Osteoblast (primary cell): ENCODE measurements around the gene PRLR. TPM values are rescaled to one million over a fixed set of nuclear protein-coding genes. Genes with fewer than 3 reads are reported as not detected.
"Not testable (repeated sequence)": the region's sequence is repeated elsewhere in the genome, so short reads cannot be mapped to it uniquely, and the experiment has no call there.

Experiments used
- DNase-seq: peaks from one replicate; pipeline ENCODE4 v3.0.0; 2011; ENCODE audit warnings: low spot score, mixed read lengths; ENCODE audit not compliant: insufficient read length; ENCODE audit errors: missing footprints
- H2AFZ ChIP-seq: 2 replicates; pipeline ENCODE4 v1.6.0; 2011; ENCODE audit warnings: mild to moderate bottlenecking, low read length
- H3K27ac ChIP-seq: 2 replicates; pipeline ENCODE4 v1.5.1; 2011; ENCODE audit warnings: mild to moderate bottlenecking, low read depth, low read length, moderate library complexity
- H3K27me3 ChIP-seq: 2 replicates; pipeline ENCODE4 v1.6.0; 2012; ENCODE audit warnings: mild to moderate bottlenecking, control low read depth, inconsistent platforms, low read length, moderate library complexity; ENCODE audit not compliant: insufficient read depth
- H3K36me3 ChIP-seq: 2 replicates; pipeline ENCODE4 v1.5.1; 2011; ENCODE audit warnings: mild to moderate bottlenecking, low read length, control low read depth, moderate library complexity; ENCODE audit not compliant: insufficient read depth
- H3K4me1 ChIP-seq: 2 replicates; pipeline ENCODE4 v1.5.1; 2011; ENCODE audit warnings: mild to moderate bottlenecking, low read length, control low read depth, moderate library complexity; ENCODE audit not compliant: insufficient read depth
- H3K4me2 ChIP-seq: 2 replicates; pipeline ENCODE4 v1.6.0; 2011; ENCODE audit warnings: mild to moderate bottlenecking, low read length; ENCODE audit not compliant: insufficient read depth
- H3K4me3 ChIP-seq: fragments of 200-600 bp; sonication (generic); 3 replicates; pipeline ENCODE4 v1.5.1; 2012; ENCODE audit warnings: mild to moderate bottlenecking, low read length, inconsistent platforms; ENCODE audit not compliant: insufficient read depth
- H3K79me2 ChIP-seq: 2 replicates; pipeline ENCODE4 v1.6.0; 2012; ENCODE audit warnings: mild to moderate bottlenecking, low read length, control low read depth, inconsistent platforms; ENCODE audit not compliant: insufficient read depth
- H3K9me3 ChIP-seq: 2 replicates; pipeline ENCODE4 v1.5.1; 2011; ENCODE audit warnings: low read depth, low read length, control low read depth
- H4K20me1 ChIP-seq: 2 replicates; pipeline ENCODE4 v1.6.0; 2012; ENCODE audit warnings: mild to moderate bottlenecking, low read length, control low read depth; ENCODE audit not compliant: insufficient read depth
- CTCF ChIP-seq: IDR thresholded peaks from 2 replicates; pipeline ENCODE4 v1.5.1; 2011; ENCODE audit warnings: mild to moderate bottlenecking, low read depth, low read length, moderate library complexity; ENCODE audit errors: extremely low read depth
- total RNA-seq: library from RNA; depleted of rRNA; stranded (reverse); fragments of >200 nt; gene quantifications from 2 replicates; pipeline ENCODE4 v1.2.3, GENCODE V29; 2012

PRLR gene
- total RNA-seq, 1 donor: under 0.01 TPM

- Histone ChIP-seq H3K27me3 (no peaks in the 10 kb centered on the region), H3K4me3 (no peak overlapping the region), H3K4me1 (peaks cover 19% of the 10 kb centered on the region), H3K27ac (no peak overlapping the region), H3K79me2 (no peaks in the 10 kb centered on the region), H4K20me1 (no peaks in the 10 kb centered on the region), H3K36me3 (no peaks in the 10 kb centered on the region), H3K4me2 (no peak overlapping the region), H2AFZ (no peak overlapping the region), H3K9me3 (no peaks in the 10 kb centered on the region)
- TF ChIP-seq CTCF: no peak
- no peak for DNase-seq
These were observed 187.5 kb downstream of the PRLR start for GRCh38 chr5:35042781-35043180.

- Histone ChIP-seq H3K36me3 (no peaks in the 10 kb centered on the region), H3K4me2 (no peak overlapping the region), H3K27me3 (peaks cover 4% of the 10 kb centered on the region), H3K9me3 (no peaks in the 10 kb centered on the region), H4K20me1 (no peaks in the 10 kb centered on the region), H3K4me3 (no peak overlapping the region), H3K27ac (no peak overlapping the region), H3K79me2 (no peaks in the 10 kb centered on the region), H3K4me1 (peaks cover 9% of the 10 kb centered on the region), H2AFZ (no peak overlapping the region)
- DNase-seq: no peak
- no peak for TF ChIP-seq CTCF
These were observed 189.0 kb downstream of the PRLR start for GRCh38 chr5:35041261-35041660.

- Histone ChIP-seq H3K4me1 (peaks cover 7% of the 10 kb centered on the region), H3K36me3 (no peaks in the 10 kb centered on the region), H3K4me3 (no peak overlapping the region), H3K4me2 (no peak overlapping the region), H3K27me3 (peaks cover 4% of the 10 kb centered on the region), H3K9me3 (no peaks in the 10 kb centered on the region), H2AFZ (no peak overlapping the region), H3K79me2 (no peaks in the 10 kb centered on the region), H4K20me1 (no peaks in the 10 kb centered on the region), H3K27ac (no peak overlapping the region)
- no peak for DNase-seq
- no peak for TF ChIP-seq CTCF
These were observed 191.4 kb downstream of the PRLR start for GRCh38 chr5:35038891-35039290.

GRCh38 chr5:35036536-35036935, 193.8 kb downstream of the PRLR start:
- no peak for TF ChIP-seq CTCF
- DNase-seq: no peak
- Histone ChIP-seq H3K36me3 (no peaks in the 10 kb centered on the region), H4K20me1 (no peaks in the 10 kb centered on the region), H3K27ac (no peak overlapping the region), H2AFZ (no peak overlapping the region), H3K79me2 (no peaks in the 10 kb centered on the region), H3K4me1 (peaks cover 7% of the 10 kb centered on the region), H3K4me2 (no peak overlapping the region), H3K9me3 (no peaks in the 10 kb centered on the region), H3K4me3 (no peak overlapping the region), H3K27me3 (peaks cover 4% of the 10 kb centered on the region)

- H3K4me1 ChIP-seq, H3K27ac ChIP-seq, H3K79me2 ChIP-seq, H3K4me3 ChIP-seq, H3K4me2 ChIP-seq, DNase-seq, H3K9me3 ChIP-seq, H2AFZ ChIP-seq, H4K20me1 ChIP-seq, H3K27me3 ChIP-seq, H3K36me3 ChIP-seq: not testable (repeated sequence)
These were observed 194.4 kb downstream of the PRLR start for GRCh38 chr5:35035929-35036328.
